Measurements from ENCODE around the gene NOVA2.
A peak's percentile ranks its signal among the peaks of the same experiment; 100 is the strongest.

Gene NOVA2

GRCh38 chr19:46002678-46003275, 29.1 kb upstream of the NOVA2 start:
- no peak for DNase-seq

- DNase-seq, result peak in 52 of 56 donors; percentile 8 to 87 (median 66)
These were observed 27.0 kb upstream of the NOVA2 start for GRCh38 chr19:46000491-46001246.

GRCh38 chr19:45999653-46000121, 26.0 kb upstream of the NOVA2 start:
- DNase-seq, result peak in 41 of 56 donors; percentile 5 to 84 (median 37)

GRCh38 chr19:45998834-45999233, 25.2 kb upstream of the NOVA2 start:
- DNase-seq, result no peak

- no peak for DNase-seq
These were observed 23.3 kb upstream of the NOVA2 start for GRCh38 chr19:45996933-45997332.

GRCh38 chr19:45995715-45996385, 22.2 kb upstream of the NOVA2 start:
- DNase-seq, result no peak

- DNase-seq, result peak; percentile 84 to 100 (median 97)
These were observed 21.5 kb upstream of the NOVA2 start, which contains the start of gene CCDC61 for GRCh38 chr19:45994998-45995714. CCDC61 (plus strand) TSS chr19:45995467; CDS start chr19:46003019, 7,552 bp downstream.

- no peak for DNase-seq
These were observed 20.9 kb upstream of the NOVA2 start for GRCh38 chr19:45994456-45994997.

GRCh38 chr19:45990113-45990728, 16.6 kb upstream of the NOVA2 start:
- DNase-seq, result no peak

- DNase-seq, result no peak
These were observed 11.7 kb upstream of the NOVA2 start for GRCh38 chr19:45985321-45985720.

GRCh38 chr19:45981350-45981749, 7.7 kb upstream of the NOVA2 start:
- peak in 12 of 56 donors; percentile 3 to 48 (median 20) for DNase-seq

- DNase-seq, result no peak
These were observed 4.5 kb upstream of the NOVA2 start for GRCh38 chr19:45978156-45978555.

GRCh38 chr19:45976178-45976577, 2.5 kb upstream of the NOVA2 start:
- peak in 38 of 56 donors; percentile 6 to 85 (median 52) for DNase-seq

- peak in 1 of 56 donors; percentile 37 for DNase-seq
These were observed 1.8 kb upstream of the NOVA2 start for GRCh38 chr19:45975306-45976070.

- peak in 1 of 56 donors; percentile 26 for DNase-seq
These were observed 621 bp downstream of the NOVA2 start for GRCh38 chr19:45972947-45973540.

- DNase-seq, result peak in 41 of 56 donors; percentile 8 to 86 (median 47)
These were observed 1.4 kb downstream of the NOVA2 start for GRCh38 chr19:45972081-45972946.

- DNase-seq, result no peak
These were observed 2.3 kb downstream of the NOVA2 start for GRCh38 chr19:45971260-45971902.

GRCh38 chr19:45969676-45970075, 4.0 kb downstream of the NOVA2 start:
- DNase-seq, result no peak

Data from nucleus accumbens (tissue), 56 donors.